GM23338 (cell line): ENCODE data around the gene CD3G. TPM values are rescaled to one million over a fixed set of nuclear protein-coding genes. Genes with fewer than 3 reads are reported as not detected.

ENCODE experiments used
- ATAC-seq: fragments of 200-7000 bp; cut with Tn5 transposase; 3 replicates; pipeline ENCODE4 v1.9.1; 2020
- DNase-seq: peaks from one replicate; pipeline ENCODE4 v3.0.0-alpha.2; 2015; ENCODE audit warnings: low spot score
- H2AFZ ChIP-seq: fragments of 200-600 bp; sonication (generic); 2 replicates; pipeline ENCODE4 v1.8.0; 2016; ENCODE audit warnings: antibody characterized with exemption, mild to moderate bottlenecking, moderate library complexity
- H3F3A ChIP-seq: fragments of 200-600 bp; sonication (generic); replicated peaks from 2 replicates; pipeline ENCODE4 v1.8.0; 2017; ENCODE audit warnings: antibody characterized with exemption, mixed run types, low read depth
- H3K27ac ChIP-seq: fragments of 200-600 bp; sonication (generic); 2 replicates; pipeline ENCODE4 v1.6.1; 2016; ENCODE audit warnings: low read depth
- H3K27me3 ChIP-seq: fragments of 200-600 bp; sonication (generic); 2 replicates; pipeline ENCODE4 v1.8.0; 2016; ENCODE audit warnings: mild to moderate bottlenecking, mixed run types, moderate library complexity; ENCODE audit not compliant: insufficient read depth
- H3K36me3 ChIP-seq: fragments of 200-600 bp; sonication (generic); 2 replicates; pipeline ENCODE4 v1.8.0; 2016; ENCODE audit warnings: mild to moderate bottlenecking; ENCODE audit not compliant: insufficient read depth
- H3K4me1 ChIP-seq: fragments of 200-600 bp; sonication (generic); 2 replicates; pipeline ENCODE4 v1.8.0; 2016; ENCODE audit warnings: mild to moderate bottlenecking, moderate library complexity; ENCODE audit not compliant: insufficient read depth
- H3K4me2 ChIP-seq: fragments of 200-600 bp; sonication (generic); 2 replicates; pipeline ENCODE4 v1.7.1; 2017; ENCODE audit warnings: mixed run types
- H3K4me3 ChIP-seq: fragments of 200-600 bp; sonication (generic); 2 replicates; pipeline ENCODE4 v1.6.1; 2016; ENCODE audit warnings: mixed run types
- H3K79me2 ChIP-seq: fragments of 200-600 bp; sonication (generic); replicated peaks from 2 replicates; pipeline ENCODE4 v1.8.0; 2017; ENCODE audit warnings: mild to moderate bottlenecking; ENCODE audit not compliant: insufficient read depth
- H3K9me2 ChIP-seq: fragments of 200-600 bp; sonication (generic); 2 replicates; pipeline ENCODE4 v1.8.0; 2017; ENCODE audit not compliant: insufficient read depth
- H4K20me1 ChIP-seq: fragments of 200-600 bp; sonication (generic); replicated peaks from 2 replicates; pipeline ENCODE4 v1.8.0; 2017; ENCODE audit warnings: mild to moderate bottlenecking; ENCODE audit not compliant: insufficient read depth
- H3K27ac Mint-ChIP-seq: 2 replicates; pipeline ENCODE4 v1.8.0; 2020; ENCODE audit warnings: inconsistent platforms, mild to moderate bottlenecking, moderate library complexity, mixed read lengths
- H3K27me3 Mint-ChIP-seq: 3 replicates; pipeline ENCODE4 v1.8.0; 2022; ENCODE audit warnings: low read depth, mild to moderate bottlenecking, moderate library complexity, mixed read lengths, inconsistent platforms; ENCODE audit not compliant: insufficient read depth, poor library complexity
- H3K36me3 Mint-ChIP-seq: 3 replicates; pipeline ENCODE4 v1.8.0; 2021; ENCODE audit warnings: low read depth, mild to moderate bottlenecking, inconsistent platforms, moderate library complexity, mixed read lengths
- H3K4me1 Mint-ChIP-seq: 3 replicates; pipeline ENCODE4 v1.8.0; 2020; ENCODE audit warnings: mild to moderate bottlenecking, inconsistent platforms, mixed read lengths
- H3K4me3 Mint-ChIP-seq: 3 replicates; pipeline ENCODE4 v1.8.0; 2021; ENCODE audit warnings: moderate library complexity, mild to moderate bottlenecking, inconsistent platforms, mixed read lengths
- H3K9me3 Mint-ChIP-seq: 3 replicates; pipeline ENCODE4 v1.8.0; 2020; ENCODE audit warnings: moderate library complexity, mild to moderate bottlenecking, inconsistent platforms, mixed read lengths
- CREB1 ChIP-seq: fragments of 250-450 bp; sonication (Bioruptor Pico); IDR thresholded peaks from 2 replicates; pipeline ENCODE4 v1.5.0; 2020; ENCODE audit warnings: low read depth, mild to moderate bottlenecking, moderate library complexity
- CTCF ChIP-seq, 2 experiments: fragments of 200-600 bp in 1 of 2; sonication (generic) in 1 of 2; conservative IDR thresholded peaks; 2 replicates each; pipeline versions ENCODE4 v1.5.1 to v1.6.1; 2016 to 2017; ENCODE audit warnings: antibody characterized with exemption in 2 of 2, low read depth in 2 of 2, mild to moderate bottlenecking in 2 of 2, moderate library complexity in 1 of 2
- ETS1 ChIP-seq: IDR thresholded peaks from 2 replicates; pipeline ENCODE4 v1.6.1; 2016; ENCODE audit warnings: antibody characterized with exemption
- EZH2 ChIP-seq: fragments of 200-600 bp; sonication (generic); IDR thresholded peaks from one replicate; pipeline ENCODE4 v1.8.0; 2017; ENCODE audit warnings: antibody characterized with exemption, mild to moderate bottlenecking, low read depth; ENCODE audit not compliant: unreplicated experiment
- EZH2phosphoT487 ChIP-seq: fragments of 200-600 bp; sonication (generic); IDR thresholded peaks from one replicate; pipeline ENCODE4 v1.8.1; 2018; ENCODE audit warnings: antibody characterized with exemption; ENCODE audit not compliant: unreplicated experiment
- JUNB ChIP-seq: IDR thresholded peaks from one replicate; pipeline ENCODE4 v1.6.1; 2016; ENCODE audit warnings: antibody characterized with exemption; ENCODE audit not compliant: unreplicated experiment
- NANOG ChIP-seq: IDR thresholded peaks from 2 replicates; pipeline ENCODE4 v1.6.1; 2016; ENCODE audit warnings: antibody characterized with exemption, borderline replicate concordance
- POLR2AphosphoS5 ChIP-seq: IDR thresholded peaks from 2 replicates; pipeline ENCODE4 v1.6.1; 2016; ENCODE audit warnings: antibody characterized with exemption, low read depth
- REST ChIP-seq: IDR thresholded peaks from one replicate; pipeline ENCODE4 v1.6.1; 2018; ENCODE audit warnings: antibody characterized with exemption; ENCODE audit not compliant: unreplicated experiment
- STAT1 ChIP-seq: IDR thresholded peaks from one replicate; pipeline ENCODE4 v1.6.1; 2016; ENCODE audit warnings: antibody characterized with exemption; ENCODE audit not compliant: unreplicated experiment
- ZNF114 ChIP-seq: fragments of 250-450 bp; sonication (Bioruptor Pico); IDR thresholded peaks from 2 replicates; pipeline ENCODE4 v1.5.0; 2020; ENCODE audit warnings: mild to moderate bottlenecking, moderate library complexity
- ZNF331 ChIP-seq: fragments of 250-450 bp; sonication (Bioruptor Pico); IDR thresholded peaks from 2 replicates; pipeline ENCODE4 v1.5.0; 2020; ENCODE audit warnings: low read depth, mild to moderate bottlenecking, moderate library complexity
- polyA plus RNA-seq: library from polyadenylated mRNA; unstranded; fragments of >200 nt; fragmentation: Nextera tagmentation; extraction: Ambion mirVana; gene quantifications from 2 replicates; pipeline ENCODE4 v1.2.1, GENCODE V29; 2016
- total RNA-seq: library from RNA; depleted of rRNA; stranded (reverse); fragments of >200 nt; shearing (Covaris generic); gene quantifications from 2 replicates; pipeline ENCODE4 v1.2.3, GENCODE V29; 2014

The CD3G gene
- total and polyA plus RNA-seq, 2 experiments from 2014 or later = not detected

GRCh38 chr11:118304568-118305248 is 39.4 kb upstream of the CD3G start, which contains the start of gene CD3E (continued):
- no peak for TF ChIP-seq EZH2phosphoT487
- TF ChIP-seq ZNF114 (CRISPR knock-in tag) = no peak
- TF ChIP-seq JUNB = no peak
- no peak for TF ChIP-seq POLR2AphosphoS5
- no peak for TF ChIP-seq ETS1

- Histone ChIP-seq H3K4me1 (no peaks in the 10 kb centered on the region), H3K36me3 (no peaks in the 10 kb centered on the region), H3K9me2 (no peaks in the 10 kb centered on the region), H3K4me2 (no peak overlapping the region), H3K27me3 (no peaks in the 10 kb centered on the region), H4K20me1 (no peaks in the 10 kb centered on the region), H3K4me3 (no peak overlapping the region), H2AFZ (peak overlapping the region; percentile 15; the same call in 1 of the 2 replicates), H3K79me2 (no peaks in the 10 kb centered on the region), H3F3A (no peaks in the 10 kb centered on the region), H3K27ac (no peak overlapping the region)
- Mint-ChIP-seq H3K27ac (no peak overlapping the region), H3K4me1 (peaks cover 9% of the 10 kb centered on the region; the same call in 2 of the 3 replicates), H3K27me3 (no peaks in the 10 kb centered on the region), H3K4me3 (no peak overlapping the region), H3K9me3 (no peaks in the 10 kb centered on the region), H3K36me3 (no peaks in the 10 kb centered on the region)
- DNase-seq = no peak
- ATAC-seq = no peak
- TF ChIP-seq EZH2phosphoT487 (no peak), JUNB (no peak), POLR2AphosphoS5 (no peak), EZH2 (no peak), ETS1 (no peak), CREB1 (CRISPR knock-in tag) (no peak), STAT1 (no peak), CTCF (conservative IDR thresholded peaks at IDR 0.05; ENCODE audit: low read depth in 2 of 2) (no peak), REST (no peak), NANOG (no peak), ZNF331 (CRISPR knock-in tag) (no peak), ZNF114 (CRISPR knock-in tag) (no peak)
Measured at GRCh38 chr11:118305726-118306125, 38.4 kb upstream of the CD3G start.
